Prostate gland (tissue), 2 donors: ENCODE data around the gene PMS1. TPM values are rescaled to one million over a fixed set of nuclear protein-coding genes. Genes with fewer than 3 reads are reported as not detected.
"Not testable (repeated sequence)": the region's sequence is repeated elsewhere in the genome, so short reads cannot be mapped to it uniquely, and the experiment has no call there.

ENCODE experiments used
- DNase-seq: peaks from one replicate; pipeline ENCODE4 v3.0.0-alpha.2; 2019; ENCODE audit warnings: low spot score
- H3K27ac ChIP-seq, 2 donors: fragments of 200-600 bp; sonication (generic); 2 replicates each; pipeline ENCODE4 v1.5.1; 2017 to 2019
- H3K27me3 ChIP-seq: fragments of 200-600 bp; sonication (generic); replicated peaks from 2 replicates; pipeline ENCODE4 v1.5.1; 2019; ENCODE audit not compliant: insufficient read depth
- H3K36me3 ChIP-seq, 2 donors: fragments of 200-600 bp; sonication (generic); 1 replicate in 1 of 2; 2 replicates in 1 of 2; pipeline versions ENCODE4 v1.5.1 to v1.8.1; 2017 to 2019
- H3K4me1 ChIP-seq: fragments of 200-600 bp; sonication (generic); replicated peaks from 2 replicates; pipeline ENCODE4 v1.5.1; 2019
- H3K4me3 ChIP-seq, 2 donors: fragments of 200-600 bp; sonication (generic); 2 replicates each; pipeline ENCODE4 v1.5.1; 2017 to 2019
- H3K9me3 ChIP-seq: fragments of 200-600 bp; sonication (generic); 2 replicates; pipeline ENCODE4 v1.5.1; 2017
- POLR2A ChIP-seq: fragments of 450-650 bp; IDR thresholded peaks from one replicate; pipeline ENCODE4 v1.6.1; 2016; ENCODE audit warnings: antibody characterized with exemption, mild to moderate bottlenecking
- POLR2AphosphoS5 ChIP-seq: sonication (generic); formaldehyde crosslinking; IDR thresholded peaks from one replicate; pipeline ENCODE4 v1.6.1; 2017; ENCODE audit warnings: antibody characterized with exemption
- WGBS: methylation state at CpG from one replicate; pipeline ENCODE4 v1.1.5; 2018; 5-methylcytosine and 5-hydroxymethylcytosine counted together
- intact Hi-C: fragments of 100-400 bp; cut with DNase I; formaldehyde crosslinking; loops from one replicate; pipeline ENCODE4 v1.14.2; 2022
- total RNA-seq, 2 donors: library from RNA; depleted of rRNA; stranded (reverse); fragments of >200 nt; gene quantifications; one replicate each; pipeline ENCODE4 v1.1.0, GENCODE V29; 2016
- TF ChIP-seq, protein P1 (sequence below), 4 experiments: fragments of 200-600 bp in 2 of 4; fragments of 450-650 bp in 2 of 4; sonication (generic) in 2 of 4; IDR thresholded peaks; 1 replicate in 3 of 4; 2 replicates in 1 of 4; pipeline ENCODE4 v1.5.1; 2016 to 2019; ENCODE audit warnings: antibody characterized with exemption in 4 of 4, mild to moderate bottlenecking in 2 of 4, moderate library complexity in 2 of 4

The PMS1 gene
- total RNA-seq, 2 donors from 2014 or later: 22.3 to 23.8 TPM

DNA sequence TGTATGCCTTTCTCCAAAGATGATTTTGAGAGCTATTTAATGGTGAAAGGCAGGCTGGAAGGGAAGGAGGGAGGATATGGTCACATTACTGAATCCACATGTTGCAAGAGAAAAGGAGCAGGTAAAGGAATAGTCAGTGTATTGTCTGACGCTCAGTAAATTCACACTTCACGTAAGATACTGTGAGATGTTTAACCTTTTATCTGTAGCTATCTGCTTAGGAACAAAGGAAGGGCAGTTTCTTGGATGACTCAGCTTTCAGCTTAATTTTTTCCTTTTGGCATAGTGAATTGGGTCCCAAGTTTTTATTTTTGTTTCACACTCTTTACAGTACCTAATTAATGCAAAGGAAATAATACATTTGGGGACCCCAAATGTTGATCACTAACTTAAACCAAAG, 96.2 kb downstream of the PMS1 start:
- no peak for DNase-seq
- Histone ChIP-seq H3K4me3 (no peak overlapping the region), H3K9me3 (no peaks in the 10 kb centered on the region), H3K4me1 (no peaks in the 10 kb centered on the region), H3K36me3 (no peaks in the 10 kb centered on the region), H3K27ac (no peak overlapping the region), H3K27me3 (no peaks in the 10 kb centered on the region)
- intact Hi-C loops: no loop called here
- 50% methylated on average over 2 of the region's 2 CpGs for WGBS
- TF ChIP-seq POLR2A (no peak), POLR2AphosphoS5 (no peak)
- TF ChIP-seq, protein P1, sequence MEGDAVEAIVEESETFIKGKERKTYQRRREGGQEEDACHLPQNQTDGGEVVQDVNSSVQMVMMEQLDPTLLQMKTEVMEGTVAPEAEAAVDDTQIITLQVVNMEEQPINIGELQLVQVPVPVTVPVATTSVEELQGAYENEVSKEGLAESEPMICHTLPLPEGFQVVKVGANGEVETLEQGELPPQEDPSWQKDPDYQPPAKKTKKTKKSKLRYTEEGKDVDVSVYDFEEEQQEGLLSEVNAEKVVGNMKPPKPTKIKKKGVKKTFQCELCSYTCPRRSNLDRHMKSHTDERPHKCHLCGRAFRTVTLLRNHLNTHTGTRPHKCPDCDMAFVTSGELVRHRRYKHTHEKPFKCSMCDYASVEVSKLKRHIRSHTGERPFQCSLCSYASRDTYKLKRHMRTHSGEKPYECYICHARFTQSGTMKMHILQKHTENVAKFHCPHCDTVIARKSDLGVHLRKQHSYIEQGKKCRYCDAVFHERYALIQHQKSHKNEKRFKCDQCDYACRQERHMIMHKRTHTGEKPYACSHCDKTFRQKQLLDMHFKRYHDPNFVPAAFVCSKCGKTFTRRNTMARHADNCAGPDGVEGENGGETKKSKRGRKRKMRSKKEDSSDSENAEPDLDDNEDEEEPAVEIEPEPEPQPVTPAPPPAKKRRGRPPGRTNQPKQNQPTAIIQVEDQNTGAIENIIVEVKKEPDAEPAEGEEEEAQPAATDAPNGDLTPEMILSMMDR (IDR thresholded peaks at IDR 0.05): no peak

DNA sequence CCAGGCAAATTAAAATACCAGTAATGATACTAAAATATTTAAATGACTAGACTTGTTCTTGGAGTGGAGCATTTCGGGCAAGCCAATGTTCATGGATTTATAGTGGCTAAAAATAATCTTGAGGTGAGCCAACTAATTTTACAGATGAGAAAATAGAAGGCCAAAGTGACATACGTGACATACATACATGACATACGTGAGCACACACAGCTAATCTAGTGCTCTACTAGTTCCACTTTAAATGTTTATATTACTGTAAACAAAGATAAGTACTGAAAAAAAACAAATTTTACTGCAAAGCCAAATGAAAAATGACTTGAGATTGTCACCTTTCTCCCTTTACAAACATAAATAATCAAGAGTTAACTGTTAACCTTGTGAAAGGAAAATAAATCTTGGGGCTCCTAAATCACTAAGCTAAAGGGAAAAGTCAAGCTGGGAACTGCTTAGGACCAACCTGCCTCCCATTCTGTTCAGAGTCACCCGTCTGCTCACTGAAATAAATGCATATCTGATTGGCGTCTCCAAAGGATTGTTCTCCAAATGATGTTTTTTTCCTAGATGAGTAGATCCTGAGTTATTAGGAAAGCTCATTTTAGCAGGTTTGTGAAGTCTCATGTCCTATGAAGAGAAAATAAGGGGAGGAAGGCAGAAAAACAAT, 96.7 kb downstream of the PMS1 start:
- Histone ChIP-seq H3K27ac (no peak overlapping the region), H3K27me3 (no peaks in the 10 kb centered on the region), H3K9me3 (no peaks in the 10 kb centered on the region), H3K4me1 (no peaks in the 10 kb centered on the region), H3K4me3 (no peak overlapping the region), H3K36me3 (no peaks in the 10 kb centered on the region)
- no peak for DNase-seq
- no peak for TF ChIP-seq POLR2A
- 44% methylated on average over 5 of the region's 5 CpGs for WGBS
- intact Hi-C loops: no loop called here

DNA sequence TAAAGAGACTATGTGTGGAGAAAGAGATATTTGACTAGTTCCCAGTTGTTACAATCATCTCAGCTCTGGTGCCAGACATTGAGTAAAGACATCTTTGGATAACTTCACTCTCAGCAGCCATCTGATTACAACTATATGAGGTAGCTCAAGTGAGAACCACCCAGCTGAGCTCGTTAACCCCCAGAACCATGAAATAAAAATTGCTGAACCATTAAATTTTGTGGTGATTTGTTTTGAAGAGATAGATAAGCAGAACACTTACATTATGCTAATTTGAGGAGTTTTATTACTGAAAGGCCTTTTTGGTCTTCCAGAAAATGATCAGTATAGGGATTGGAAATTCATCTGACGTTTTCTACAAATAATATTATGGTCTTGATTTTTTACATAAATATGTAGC, 101.1 kb downstream of the PMS1 start:
- 60% methylated on average over 2 of the region's 2 CpGs for WGBS
- Histone ChIP-seq H3K9me3 (no peaks in the 10 kb centered on the region), H3K27ac (no peak overlapping the region), H3K36me3 (no peaks in the 10 kb centered on the region), H3K4me1 (no peaks in the 10 kb centered on the region), H3K4me3 (no peak overlapping the region), H3K27me3 (no peaks in the 10 kb centered on the region)
- TF ChIP-seq, protein P1 (IDR thresholded peaks at IDR 0.05): no peak
- TF ChIP-seq POLR2AphosphoS5 (no peak), POLR2A (no peak)
- DNase-seq: no peak
- intact Hi-C loops: no loop called here

DNA sequence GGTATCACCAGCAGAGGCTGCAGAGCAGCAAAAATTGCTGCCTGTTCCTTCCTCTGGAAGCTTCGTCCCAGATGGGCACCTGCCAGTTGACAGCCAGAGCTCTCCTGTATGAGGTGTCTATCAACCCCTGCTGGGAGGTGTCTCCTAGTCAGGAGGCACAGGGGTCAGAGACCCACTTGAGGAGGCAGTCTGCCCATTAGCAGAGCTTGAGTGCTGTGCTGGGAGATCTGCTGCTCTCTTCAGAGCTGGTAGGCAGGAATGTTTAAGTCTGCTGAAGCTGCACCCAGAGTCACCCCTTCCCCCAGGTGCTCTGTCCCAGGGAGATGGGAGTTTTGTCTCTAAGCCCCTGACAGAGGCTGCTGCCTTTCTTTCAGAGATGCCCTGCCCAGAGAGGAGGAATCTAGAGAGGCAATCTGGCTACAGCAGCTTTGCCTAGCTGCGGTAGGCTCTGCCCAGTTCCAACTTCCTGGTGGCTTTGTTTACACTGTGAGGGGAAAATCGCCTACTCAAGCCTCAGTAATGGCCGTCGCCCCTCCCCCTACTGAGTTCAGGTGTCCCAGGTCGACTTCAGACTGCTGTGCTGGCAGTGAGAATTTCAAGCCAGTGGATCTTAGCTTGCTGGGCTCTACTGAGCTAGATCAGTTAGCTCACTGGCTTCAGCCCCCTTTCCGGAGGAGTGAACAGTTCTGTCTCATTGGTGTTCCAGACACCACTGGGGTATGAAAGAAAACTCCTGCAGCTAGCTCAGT, 108.5 kb downstream of the PMS1 start:
- H3K27me3 ChIP-seq, H3K27ac ChIP-seq, H3K9me3 ChIP-seq, intact Hi-C loops, H3K4me3 ChIP-seq, H3K36me3 ChIP-seq, H3K4me1 ChIP-seq, DNase-seq: not testable (repeated sequence)
- WGBS: 63% methylated on average over 7 of the region's 7 CpGs

DNA sequence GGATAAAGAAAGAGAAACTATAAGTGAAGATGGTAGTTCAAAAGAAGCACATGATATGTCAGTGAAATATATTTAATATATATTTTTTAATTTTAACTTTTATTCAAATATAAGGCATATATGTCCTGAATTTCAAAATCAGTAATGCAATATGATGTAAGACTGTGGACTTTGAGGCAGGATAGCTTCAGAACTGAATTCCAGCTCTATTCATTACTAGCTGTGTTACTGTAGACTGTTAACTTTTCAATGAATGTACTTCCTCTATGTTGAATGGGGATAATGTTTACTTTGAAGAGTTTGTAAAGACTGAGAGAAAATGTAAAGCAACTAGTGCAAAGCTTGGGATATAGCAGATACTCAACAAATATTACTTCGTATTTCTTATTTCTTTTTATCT, 112.6 kb downstream of the PMS1 start:
- TF ChIP-seq POLR2AphosphoS5: no peak
- TF ChIP-seq POLR2A: no peak
- TF ChIP-seq, protein P1 (IDR thresholded peaks at IDR 0.05): no peak
- Histone ChIP-seq H3K4me1 (no peaks in the 10 kb centered on the region), H3K36me3 (no peaks in the 10 kb centered on the region), H3K27ac (no peak overlapping the region), H3K9me3 (no peaks in the 10 kb centered on the region), H3K27me3 (no peaks in the 10 kb centered on the region), H3K4me3 (no peak overlapping the region)
- WGBS: 67% methylated on average over 1 of the region's 1 CpG
- intact Hi-C loops: no loop called here
- no peak for DNase-seq

DNA sequence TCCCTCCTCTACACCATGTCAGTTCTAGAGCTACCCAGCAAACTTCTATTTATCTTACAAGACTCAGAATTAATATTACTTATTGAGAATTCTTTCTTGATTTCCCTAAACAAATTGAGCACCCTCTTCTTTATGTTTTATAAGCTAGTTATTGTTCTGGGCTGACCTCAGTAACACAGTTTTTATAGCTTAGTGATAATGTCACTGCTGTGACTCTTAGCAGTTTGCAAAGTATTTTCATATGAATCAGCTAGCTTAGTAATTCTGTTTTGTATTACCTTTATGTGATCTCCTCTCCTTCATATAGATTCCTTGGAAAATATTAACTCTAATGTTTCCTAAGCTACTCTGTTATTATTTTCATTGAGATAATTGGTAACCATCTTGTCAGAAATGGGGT, 114.9 kb downstream of the PMS1 start:
- Histone ChIP-seq H3K4me1 (no peaks in the 10 kb centered on the region), H3K4me3 (no peak overlapping the region), H3K36me3 (no peaks in the 10 kb centered on the region), H3K9me3 (no peaks in the 10 kb centered on the region), H3K27ac (no peak overlapping the region), H3K27me3 (no peaks in the 10 kb centered on the region)
- TF ChIP-seq POLR2A: no peak
- TF ChIP-seq, protein P1 (IDR thresholded peaks at IDR 0.05): no peak
- DNase-seq: no peak
- intact Hi-C loops: no loop called here
